Smooth muscle cell (in vitro differentiated cells): ENCODE measurements around the gene SLC26A5. TPM values are rescaled to one million over a fixed set of nuclear protein-coding genes. Genes with fewer than 3 reads are reported as not detected.

Experiments
- DNase-seq: peaks from one replicate; lab custom pipeline; 2025; ENCODE audit not compliant: unreplicated experiment; lab: John Stamatoyannopoulos, UW
- H2AFZ ChIP-seq: fragments of 200-600 bp; sonication (generic); 2 replicates; pipeline ENCODE4 v1.6.0; 2016; ENCODE audit warnings: antibody characterized with exemption, low read depth, mild to moderate bottlenecking
- H3F3A ChIP-seq: fragments of 200-600 bp; sonication (generic); 2 replicates; pipeline ENCODE4 v1.6.0; 2017; ENCODE audit warnings: antibody characterized with exemption, low read depth
- H3K27ac ChIP-seq: fragments of 200-600 bp; sonication (generic); 2 replicates; pipeline ENCODE4 v1.5.1; 2016; ENCODE audit warnings: low read depth, mild to moderate bottlenecking
- H3K27me3 ChIP-seq: fragments of 200-600 bp; sonication (generic); 2 replicates; pipeline ENCODE4 v1.6.1; 2016; ENCODE audit warnings: low read depth, mild to moderate bottlenecking
- H3K36me3 ChIP-seq: fragments of 200-600 bp; sonication (generic); 2 replicates; pipeline ENCODE4 v1.5.1; 2016; ENCODE audit warnings: low read depth
- H3K4me1 ChIP-seq: fragments of 200-600 bp; sonication (generic); 2 replicates; pipeline ENCODE4 v1.5.1; 2016; ENCODE audit warnings: low read depth
- H3K4me2 ChIP-seq: fragments of 200-600 bp; sonication (generic); 2 replicates; pipeline ENCODE4 v1.6.0; 2016; ENCODE audit warnings: mild to moderate bottlenecking
- H3K4me3 ChIP-seq: fragments of 200-600 bp; sonication (generic); 2 replicates; pipeline ENCODE4 v1.5.1; 2016; ENCODE audit warnings: mild to moderate bottlenecking
- H3K79me2 ChIP-seq: fragments of 200-600 bp; sonication (generic); 2 replicates; pipeline ENCODE4 v1.6.0; 2016; ENCODE audit warnings: low read depth, mild to moderate bottlenecking
- H3K9ac ChIP-seq: fragments of 200-600 bp; sonication (generic); 2 replicates; pipeline ENCODE4 v1.6.0; 2016; ENCODE audit warnings: low read depth
- H3K9me3 ChIP-seq: fragments of 200-600 bp; sonication (generic); replicated peaks from 2 replicates; pipeline ENCODE4 v1.5.1; 2016; ENCODE audit warnings: low read depth
- H4K20me1 ChIP-seq: fragments of 200-600 bp; sonication (generic); 2 replicates; pipeline ENCODE4 v1.6.0; 2016; ENCODE audit warnings: low read depth
- CTCF ChIP-seq: fragments of 200-600 bp; sonication (generic); IDR thresholded peaks from 2 replicates; pipeline ENCODE4 v1.5.1; 2017; ENCODE audit warnings: borderline replicate concordance, mild to moderate bottlenecking, antibody characterized with exemption; ENCODE audit not compliant: insufficient read depth, poor library complexity, severe bottlenecking
- WGBS: methylation state at CpG from one replicate; pipeline ENCODE4 v1.1.7; 2016; ENCODE audit warnings: low lambda C conversion rate; 5-methylcytosine and 5-hydroxymethylcytosine counted together
- polyA plus RNA-seq: library from polyadenylated mRNA; unstranded; fragments of >200 nt; fragmentation: Nextera tagmentation; extraction: Ambion mirVana; gene quantifications from 2 replicates; pipeline ENCODE4 v1.2.1, GENCODE V29; 2016
- total RNA-seq: library from RNA; depleted of rRNA; stranded (reverse); fragments of >200 nt; gene quantifications from 2 replicates; pipeline ENCODE4 v1.2.3, GENCODE V29; 2014

SLC26A5 gene
- total and polyA plus RNA-seq, 2 experiments from 2014 or later, result not detected

- Histone ChIP-seq H3K79me2 (no peaks in the 10 kb centered on the region), H3K9me3 (no peaks in the 10 kb centered on the region), H3K9ac (no peak overlapping the region), H4K20me1 (no peaks in the 10 kb centered on the region), H3K4me1 (no peaks in the 10 kb centered on the region), H2AFZ (no peak overlapping the region), H3K4me2 (no peak overlapping the region), H3F3A (no peaks in the 10 kb centered on the region), H3K4me3 (no peak overlapping the region), H3K27ac (no peak overlapping the region), H3K36me3 (no peaks in the 10 kb centered on the region), H3K27me3 (peaks cover 6% of the 10 kb centered on the region)
- no peak for DNase-seq
- WGBS, result 63% methylated on average over 5 of the region's 5 CpGs
- no peak for TF ChIP-seq CTCF
These were observed 28.9 kb upstream of the SLC26A5 start for GRCh38 chr7:103474956-103475355.

- TF ChIP-seq CTCF, result no peak
- no peaks in the 10 kb centered on the region for H3K4me1 ChIP-seq
- H3K79me2 ChIP-seq, result no peaks in the 10 kb centered on the region
- no peaks in the 10 kb centered on the region for H3K9me3 ChIP-seq
- no peak overlapping the region for H3K27ac ChIP-seq
- H4K20me1 ChIP-seq, result no peaks in the 10 kb centered on the region
- no peak overlapping the region for H3K4me2 ChIP-seq
- peaks cover 6% of the 10 kb centered on the region for H3K27me3 ChIP-seq
- H3F3A ChIP-seq, result no peaks in the 10 kb centered on the region
- no peaks in the 10 kb centered on the region for H3K36me3 ChIP-seq
- H3K4me3 ChIP-seq, result no peak overlapping the region
- H2AFZ ChIP-seq, result no peak overlapping the region
- WGBS, result 83% methylated on average over 4 of the region's 4 CpGs
- no peak overlapping the region for H3K9ac ChIP-seq
- DNase-seq, result no peak
These were observed 23.3 kb upstream of the SLC26A5 start for GRCh38 chr7:103469095-103469948.

GRCh38 chr7:103466814-103467213, 20.8 kb upstream of the SLC26A5 start:
- no peaks in the 10 kb centered on the region for H3K9me3 ChIP-seq

More at GRCh38 chr7:103466814-103467213, 20.8 kb upstream of the SLC26A5 start:
- Histone ChIP-seq H3F3A (no peaks in the 10 kb centered on the region), H3K4me2 (no peak overlapping the region), H3K27me3 (no peaks in the 10 kb centered on the region), H3K9ac (no peak overlapping the region), H3K79me2 (no peaks in the 10 kb centered on the region), H4K20me1 (no peaks in the 10 kb centered on the region), H3K4me3 (no peak overlapping the region), H2AFZ (no peak overlapping the region), H3K36me3 (no peaks in the 10 kb centered on the region), H3K27ac (no peak overlapping the region), H3K4me1 (no peaks in the 10 kb centered on the region)
- DNase-seq, result no peak
- WGBS, result 56% methylated on average over 3 of the region's 3 CpGs
- no peak for TF ChIP-seq CTCF
